ENCODE measurements around the gene HS3ST3B1.

The HS3ST3B1 gene

GRCh38 chr17:14312522-14312921, 11.6 kb downstream of the HS3ST3B1 start:
- Histone ChIP-seq H3K4me1 (ENCODE audit: control insufficient read depth, insufficient read depth, low read length) (peaks cover 31% of the 10 kb centered on the region), H3K36me3 (ENCODE audit: control insufficient read depth in 2 of 2, insufficient read depth in 1 of 2, low read length in 2 of 2) (peaks cover 2 to 3% of the 10 kb centered on the region in 2 experiments; a peak in 2 of 3 replicates), H3K4me3 (ENCODE audit: low read depth, low read length) (no peak overlapping the region), H3K9me3 (ENCODE audit: control insufficient read depth, insufficient read depth, low read depth, low read length) (no peaks in the 10 kb centered on the region), H3K27ac (ENCODE audit: extremely low read depth, low read depth, low read length) (no peak overlapping the region)
- CTCF ChIA-PET: interaction anchor here (0.6 kb wide), 1 partner anchor 1007 kb away, joined by 3 read pairs; no protein-coding TSS in a partner anchor
- TF ChIP-seq ZNF518A (tag by site-specific recombination; conservative IDR thresholded peaks at IDR 0.05; ENCODE audit: low read depth) (no peak), ZNF529 (tag by site-specific recombination; IDR thresholded peaks at IDR 0.05; ENCODE audit: insufficient replicate concordance) (peak; percentile 67)
- POLR2A ChIA-PET: no interaction called here

- ChIA-PET POLR2A (interaction anchor here (3.3 kb wide), 1 partner anchor 15 kb away, joined by 16 read pairs; the partner anchor contains the start of gene HS3ST3B1), CTCF (interaction anchor here (0.9 to 1.6 kb wide), 2 partner anchors 14 to 71 kb away, joined by 3 to 4 read pairs; no protein-coding TSS in a partner anchor)
- Histone ChIP-seq H3K9me3 (ENCODE audit: control insufficient read depth, insufficient read depth, low read depth, low read length) (no peaks in the 10 kb centered on the region), H3K4me3 (ENCODE audit: low read depth, low read length) (no peak overlapping the region), H3K27ac (ENCODE audit: extremely low read depth, low read depth, low read length) (peak overlapping the region; percentile 10; the same call in 1 of the 2 replicates), H3K4me1 (ENCODE audit: control insufficient read depth, insufficient read depth, low read length) (peaks cover 20% of the 10 kb centered on the region), H3K36me3 (ENCODE audit: control insufficient read depth in 2 of 2, insufficient read depth in 1 of 2, low read length in 2 of 2) (peaks cover 2 to 3% of the 10 kb centered on the region in 2 experiments; a peak in 2 of 3 replicates)
- TF ChIP-seq ZNF16 (tag by site-specific recombination; IDR thresholded peaks at IDR 0.05; ENCODE audit: low read depth) (no peak), PRDM6 (tag by site-specific recombination; IDR thresholded peaks at IDR 0.05) (peak; percentile 40; the same call in 1 of the 2 replicates), ZNF302 (tag by site-specific recombination; IDR thresholded peaks at IDR 0.05; ENCODE audit: low read depth) (no peak), ZNF184 (tag by site-specific recombination; IDR thresholded peaks at IDR 0.05) (no peak), ZSCAN16 (tag by site-specific recombination; IDR thresholded peaks at IDR 0.05) (no peak), RBAK (tag by site-specific recombination; IDR thresholded peaks at IDR 0.05) (no peak), ZNF777 (tag by site-specific recombination; IDR thresholded peaks at IDR 0.05; ENCODE audit: borderline replicate concordance) (no peak), GLIS1 (tag by site-specific recombination; IDR thresholded peaks at IDR 0.05) (0 out of 2 replicates have a peak, but pooled peaks have one; percentile 6), ZSCAN18 (tag by site-specific recombination; IDR thresholded peaks at IDR 0.05) (no peak), ZNF350 (tag by site-specific recombination; IDR thresholded peaks at IDR 0.05) (no peak), ZNF510 (tag by site-specific recombination; IDR thresholded peaks at IDR 0.05; ENCODE audit: insufficient replicate concordance) (no peak), PRDM10 (tag by site-specific recombination; IDR thresholded peaks at IDR 0.05) (no peak), EGR2 (tag by site-specific recombination; IDR thresholded peaks at IDR 0.05; ENCODE audit: low read depth) (peak; percentile 24; the same call in 1 of the 2 replicates), ZNF792 (tag by site-specific recombination; IDR thresholded peaks at IDR 0.05) (no peak), ZNF670 (tag by site-specific recombination; IDR thresholded peaks at IDR 0.05; ENCODE audit: low read depth) (no peak), SCRT1 (tag by site-specific recombination; IDR thresholded peaks at IDR 0.05; ENCODE audit: borderline replicate concordance) (no peak), ZNF37A (tag by site-specific recombination; IDR thresholded peaks at IDR 0.05) (no peak), ZNF549 (tag by site-specific recombination; IDR thresholded peaks at IDR 0.05) (no peak), ZNF169 (tag by site-specific recombination; IDR thresholded peaks at IDR 0.05) (no peak), TRIM28 (IDR thresholded peaks at IDR 0.05; ENCODE audit: borderline replicate concordance, low read length) (no peak)
These were observed 15.4 kb downstream of the HS3ST3B1 start for GRCh38 chr17:14316126-14316832.
